H1 (cell line): ENCODE measurements around the gene GATC. TPM values are rescaled to one million over a fixed set of nuclear protein-coding genes. Genes with fewer than 3 reads are reported as not detected.

ENCODE experiments used
- CTCF ChIA-PET: fragments of 300-600 bp; sonication (Branson Sonifier 250); formaldehyde crosslinking; loops from one replicate; lab custom pipeline; 2021; ENCODE audit not compliant: partially characterized antibody; lab: Charles Lee
- POLR2A ChIA-PET: fragments of 300-600 bp; sonication (Branson Sonifier 250); formaldehyde crosslinking; loops from one replicate; lab custom pipeline; 2021; ENCODE audit warnings: inconsistent platforms; ENCODE audit not compliant: partially characterized antibody; lab: Charles Lee
- DNase-seq, 2 experiments: peaks; one replicate each; pipeline versions ENCODE4 v3.0.0 to v3.0.0-alpha.2; 2010 to 2022; ENCODE audit warnings: low spot score in 2 of 2, low read depth in 1 of 2, mixed read lengths in 1 of 2
- FAIRE-seq: peaks from 2 replicates; lab custom pipeline; 2011; peaks lifted over from hg19 to GRCh38; lab: Jason Lieb, UNC
- H2AFZ ChIP-seq: 2 replicates; pipeline ENCODE4 v1.8.1; 2012; ENCODE audit warnings: low read length, inconsistent platforms
- H2AK5ac ChIP-seq: 2 replicates; pipeline ENCODE4 v1.6.1; 2013; ENCODE audit warnings: low read depth, low read length
- H2BK120ac ChIP-seq: replicated peaks from 2 replicates; pipeline ENCODE3; 2013; ENCODE audit warnings: low read depth, low read length, inconsistent platforms
- H2BK12ac ChIP-seq: 2 replicates; pipeline ENCODE4 v1.6.1; 2013; ENCODE audit warnings: low read depth, low read length
- H2BK15ac ChIP-seq: 2 replicates; pipeline ENCODE4 v1.6.1; 2013; ENCODE audit warnings: low read length
- H2BK20ac ChIP-seq: 2 replicates; pipeline ENCODE4 v1.6.1; 2013; ENCODE audit warnings: low read length
- H2BK5ac ChIP-seq: 2 replicates; pipeline ENCODE4 v1.6.1; 2013; ENCODE audit warnings: low read depth, low read length
- H3K14ac ChIP-seq: 2 replicates; pipeline ENCODE4 v1.6.1; 2013; ENCODE audit warnings: inconsistent platforms; ENCODE audit not compliant: insufficient read length
- H3K18ac ChIP-seq: 2 replicates; pipeline ENCODE4 v1.6.1; 2013; ENCODE audit warnings: low read length; ENCODE audit errors: extremely low read depth
- H3K23ac ChIP-seq: 2 replicates; pipeline ENCODE4 v1.6.1; 2013; ENCODE audit warnings: inconsistent platforms; ENCODE audit not compliant: insufficient read length
- H3K23me2 ChIP-seq: 2 replicates; pipeline ENCODE4 v1.6.1; 2013; ENCODE audit warnings: low read depth, low read length
- H3K27ac ChIP-seq: 2 replicates; pipeline ENCODE4 v1.6.1; 2011; ENCODE audit warnings: low read depth, low read length, inconsistent platforms
- H3K27me3 ChIP-seq, 4 experiments: replicated peaks in 1 of 4; 1 replicate in 1 of 4; 2 replicates in 3 of 4; pipeline versions ENCODE4 v1.6.1 to v1.8.1; 2011 to 2013; ENCODE audit warnings: low read length in 3 of 4, mild to moderate bottlenecking in 3 of 4, inconsistent platforms in 2 of 4, mixed read lengths in 2 of 4, moderate library complexity in 1 of 4; ENCODE audit not compliant: control insufficient read depth in 3 of 4, insufficient read depth in 3 of 4; ENCODE audit errors: extremely low read depth in 1 of 4
- H3K36me3 ChIP-seq, 4 experiments: 2 replicates each; pipeline versions ENCODE4 v1.6.1 to v1.8.1; 2011 to 2013; ENCODE audit warnings: mild to moderate bottlenecking in 4 of 4, low read length in 3 of 4, moderate library complexity in 2 of 4, control low read depth in 1 of 4, inconsistent platforms in 1 of 4; ENCODE audit not compliant: insufficient read depth in 4 of 4, control insufficient read depth in 2 of 4
- H3K4ac ChIP-seq: replicated peaks from 2 replicates; pipeline ENCODE3; 2013; ENCODE audit warnings: low read length, low read depth, mixed read lengths, inconsistent platforms; ENCODE audit not compliant: insufficient read length
- H3K4me1 ChIP-seq, 4 experiments: replicated peaks in 1 of 4; 1 replicate in 1 of 4; 2 replicates in 3 of 4; pipeline versions ENCODE4 v1.6.1 to v1.8.1; 2011 to 2013; ENCODE audit warnings: low read length in 3 of 4, inconsistent platforms in 2 of 4, mixed read lengths in 1 of 4; ENCODE audit not compliant: insufficient read depth in 4 of 4, control insufficient read depth in 3 of 4
- H3K4me2 ChIP-seq, 2 experiments: 2 replicates each; pipeline versions ENCODE4 v1.6.1 to v1.8.1; 2011 to 2013; ENCODE audit warnings: low read depth in 2 of 2, low read length in 2 of 2, control low read depth in 1 of 2, inconsistent platforms in 1 of 2, mild to moderate bottlenecking in 1 of 2; ENCODE audit not compliant: insufficient read depth in 1 of 2
- H3K4me3 ChIP-seq, 4 experiments: fragments of 200-600, 300-600 bp in 1 of 4; sonication (generic), shearing (Covaris generic), sonication (Bioruptor Twin) in 1 of 4; 2 replicates each; pipeline versions ENCODE4 v1.5.1 to v1.8.1; 2011 to 2016; ENCODE audit warnings: low read length in 4 of 4, low read depth in 3 of 4, control low read depth in 2 of 4, inconsistent platforms in 2 of 4, mild to moderate bottlenecking in 2 of 4, mixed read lengths in 1 of 4, moderate library complexity in 1 of 4; ENCODE audit not compliant: insufficient read depth in 2 of 4; ENCODE audit errors: extremely low read depth in 1 of 4
- H3K56ac ChIP-seq: replicated peaks from 2 replicates; pipeline ENCODE3; 2013; ENCODE audit warnings: low read depth, mild to moderate bottlenecking, mixed read lengths, low read length, inconsistent platforms; ENCODE audit not compliant: insufficient read length
- H3K79me1 ChIP-seq: 2 replicates; pipeline ENCODE4 v1.6.1; 2013; ENCODE audit warnings: low read depth, low read length, control low read depth
- H3K79me2 ChIP-seq, 2 experiments: 2 replicates each; pipeline versions ENCODE4 v1.6.1 to v1.8.1; 2012 to 2013; ENCODE audit warnings: low read length in 2 of 2, mild to moderate bottlenecking in 2 of 2, inconsistent platforms in 1 of 2; ENCODE audit not compliant: insufficient read depth in 2 of 2, control insufficient read depth in 1 of 2
- H3K9ac ChIP-seq, 4 experiments: replicated peaks in 1 of 4; 1 replicate in 1 of 4; 2 replicates in 3 of 4; pipeline versions ENCODE4 v1.6.1 to v1.8.1; 2011 to 2013; ENCODE audit warnings: low read depth in 3 of 4, low read length in 3 of 4, control low read depth in 2 of 4, mild to moderate bottlenecking in 2 of 4, moderate library complexity in 2 of 4, inconsistent platforms in 1 of 4; ENCODE audit errors: extremely low read depth in 1 of 4
- H3K9me3 ChIP-seq, 2 experiments: 2 replicates each; pipeline versions ENCODE4 v1.6.1 to v1.8.1; 2012 to 2013; ENCODE audit warnings: mild to moderate bottlenecking in 2 of 2, moderate library complexity in 2 of 2, control low read depth in 1 of 2, inconsistent platforms in 1 of 2, low read depth in 1 of 2, low read length in 1 of 2, mixed read lengths in 1 of 2; ENCODE audit not compliant: insufficient read depth in 2 of 2
- H4K20me1 ChIP-seq, 2 experiments: replicated peaks in 1 of 2; 2 replicates each; pipeline versions ENCODE3 to v1.8.1; 2011 to 2013; ENCODE audit warnings: inconsistent platforms in 2 of 2, low read length in 2 of 2, mild to moderate bottlenecking in 1 of 2; ENCODE audit not compliant: insufficient read depth in 2 of 2, control insufficient read depth in 1 of 2
- H4K5ac ChIP-seq: 2 replicates; pipeline ENCODE4 v1.6.1; 2013; ENCODE audit warnings: low read length, low read depth, mixed read lengths, inconsistent platforms; ENCODE audit not compliant: insufficient read length
- H4K8ac ChIP-seq: 2 replicates; pipeline ENCODE4 v1.8.0; 2013; ENCODE audit warnings: mild to moderate bottlenecking, moderate library complexity, low read length, inconsistent platforms; ENCODE audit not compliant: insufficient read depth; ENCODE audit errors: extremely low read depth
- H4K91ac ChIP-seq: replicated peaks from 2 replicates; pipeline ENCODE3; 2013; ENCODE audit warnings: low read length, mixed read lengths, inconsistent platforms; ENCODE audit not compliant: insufficient read length
- BRCA1 ChIP-seq: IDR thresholded peaks from 2 replicates; pipeline ENCODE4 v1.6.1; 2012; ENCODE audit warnings: low read depth, low read length, improper control_type of control experiment
- FOSL1 ChIP-seq: IDR thresholded peaks from 2 replicates; pipeline ENCODE4 v1.6.1; 2011; ENCODE audit warnings: mild to moderate bottlenecking, low read depth, low read length, moderate library complexity; ENCODE audit not compliant: insufficient read depth
- GABPA ChIP-seq: IDR thresholded peaks from 2 replicates; pipeline ENCODE4 v1.6.1; 2011; ENCODE audit warnings: mild to moderate bottlenecking, low read length, moderate library complexity, borderline replicate concordance; ENCODE audit not compliant: insufficient read depth
- RAD21 ChIP-seq, 2 experiments: IDR thresholded peaks in 1 of 2; conservative IDR thresholded peaks in 1 of 2; 2 replicates each; pipeline ENCODE4 v1.6.1; 2011; ENCODE audit warnings: low read depth in 2 of 2, low read length in 2 of 2, improper control_type of control experiment in 1 of 2, inconsistent platforms in 1 of 2, mild to moderate bottlenecking in 1 of 2, moderate library complexity in 1 of 2
- RXRA ChIP-seq: IDR thresholded peaks from 2 replicates; pipeline ENCODE4 v1.6.1; 2011; ENCODE audit warnings: low read depth, mild to moderate bottlenecking, low read length, moderate library complexity; ENCODE audit not compliant: insufficient read depth
- TAF7 ChIP-seq: optimal IDR thresholded peaks from 2 replicates; pipeline ENCODE3; 2011; ENCODE audit warnings: low read depth, mild to moderate bottlenecking, inconsistent platforms, low read length, moderate library complexity, borderline replicate concordance
- WGBS, 2 experiments: shearing (Covaris generic) in 1 of 2; methylation state at CpG; one replicate each; pipeline versions ENCODE4 v1.1.6 to v1.1.7; 2013 to 2015; ENCODE audit warnings: low lambda C conversion rate in 2 of 2, mixed read lengths in 2 of 2, inconsistent platforms in 1 of 2, low coverage in 1 of 2, missing lambda C conversion rate in 1 of 2; ENCODE audit not compliant: insufficient replicate concordance in 2 of 2, insufficient coverage in 1 of 2, insufficient read length in 1 of 2; ENCODE audit errors: extremely low coverage in 1 of 2, missing lambda C conversion rate in 1 of 2; 5-methylcytosine and 5-hydroxymethylcytosine counted together
- polyA plus RNA-seq, 7 experiments: library from polyadenylated mRNA; depleted of rRNA in 3 of 7; stranded (reverse) in 5 of 7; unstranded in 2 of 7; fragments of >200 nt in 5 of 7; fragments of 200-250 nt in 2 of 7; gene quantifications; 1 replicate in 5 of 7; 2 replicates in 1 of 7; 4 replicates in 1 of 7; pipeline versions ENCODE4 v1.2.1 to v1.2.3, GENCODE V29; 2011 to 2013; ENCODE audit warnings: missing spikeins in 2 of 7, mixed read lengths in 2 of 7
- total RNA-seq: library from RNA; stranded (reverse); fragmentation: NEBNext Ultra II Directional; extraction: Animal tissue kit (Norgen Biotek cat#: 25700); gene quantifications from 2 replicates; pipeline ENCODE4 v1.2.1, GENCODE V29; 2021

The GATC gene
- total and polyA plus RNA-seq, 2 of the 8 experiments (the other 6 are each of a cell fraction or from before 2014, with no cell fraction given): 13.2 to 30.4 TPM

DNA sequence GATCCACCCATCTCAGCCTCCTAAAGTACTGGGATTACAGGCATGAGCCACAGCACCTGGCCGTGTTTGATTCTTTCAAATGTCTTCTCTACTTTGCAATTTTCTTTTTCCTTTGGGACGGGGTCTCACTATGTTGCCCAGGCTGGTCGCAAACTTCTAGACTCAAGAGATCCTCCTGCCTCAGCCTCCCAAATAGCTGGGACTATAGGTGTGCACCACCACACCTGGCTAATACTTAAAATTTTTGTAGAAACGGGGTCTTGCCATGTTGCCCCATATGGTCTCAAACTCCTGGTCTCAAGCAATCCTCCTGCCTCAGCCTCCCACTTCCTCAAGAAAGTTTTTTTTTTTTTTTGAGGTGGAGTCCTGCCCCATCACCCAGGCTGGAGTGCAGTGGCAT, 1.7 kb downstream of the GATC start:
- Histone ChIP-seq H3K23ac (no peak overlapping the region), H3K27me3 (no peaks in the 10 kb centered on the region)
- TF ChIP-seq RXRA (no peak), GABPA (no peak), RAD21 (IDR thresholded peaks at IDR 0.05 in 1 of 2, conservative IDR thresholded peaks at IDR 0.05 in 1 of 2; ENCODE audit: low read depth in 2 of 2, low read length in 2 of 2) (no peak), BRCA1 (no peak), TAF7 (no peak), FOSL1 (no peak)
- TF ChIP-seq, all 59 proteins: peak for 0
- Histone ChIP-seq H4K5ac (no peak overlapping the region), H3K4me3 (no peak overlapping the region), H3K56ac (no peak overlapping the region), H3K14ac (no peak overlapping the region), H4K20me1 (peaks cover 2% of the 10 kb centered on the region in 2 experiments), H2AFZ (no peak overlapping the region), H2BK5ac (no peak overlapping the region), H3K4ac (no peak overlapping the region), H4K8ac (no peak overlapping the region), H2BK120ac (no peak overlapping the region), H3K9me3 (no peaks in the 10 kb centered on the region), H3K79me1 (peaks cover 5% of the 10 kb centered on the region), H3K79me2 (peaks cover 17 to 57% of the 10 kb centered on the region in 2 experiments), H3K4me1 (peaks cover 0 to 3% (median 1%) of the 10 kb centered on the region in 4 experiments; a peak in 1 of 7 replicates), H2BK15ac (no peak overlapping the region), H4K91ac (no peak overlapping the region), H3K4me2 (no peak overlapping the region; a peak in 1 of 4 replicates), H3K27ac (no peak overlapping the region), H3K36me3 (peaks cover 5 to 37% (median 18%) of the 10 kb centered on the region in 4 experiments; a peak in 7 of 8 replicates), H2AK5ac (no peak overlapping the region), H2BK20ac (no peak overlapping the region), H3K18ac (no peak overlapping the region), H3K9ac (no peak overlapping the region), H3K23me2 (peaks cover 7% of the 10 kb centered on the region; the same call in 1 of the 2 replicates), H2BK12ac (no peak overlapping the region)
- ChIA-PET CTCF (interaction anchor here (0.6 to 2.6 kb wide), 10 partner anchors 9 to 485 kb away, joined by 3 to 20 read pairs (median 4); no protein-coding TSS in a partner anchor), POLR2A (interaction anchor here (0.6 to 19.6 kb wide), 8 partner anchors 8 to 156 kb away, joined by 3 to 365 read pairs (median 8); partner anchors contain the start of genes COX6A1, RNU4-2 and SRSF9)
- FAIRE-seq (no peak), DNase-seq (no peak)
- 98% methylated on average over 4 of the region's 4 CpGs; no CpG with 5 or more reads in 1 of the 2 experiments for WGBS, 2 experiments
